Endothelial cell of umbilical vein (primary cell): ENCODE results near the gene SV2A. TPM values are rescaled to one million over a fixed set of nuclear protein-coding genes. Genes with fewer than 3 reads are reported as not detected.
"Not testable (repeated sequence)": the region's sequence is repeated elsewhere in the genome, so short reads cannot be mapped to it uniquely, and the experiment has no call there.

ENCODE experiments used
- BruUV-seq: library from RNA; stranded (reverse); fragments of 400-500 nt; replicated peaks from 2 replicates; lab custom pipeline; 2021; lab: Mats Ljungman, UMichigan
- CTCF ChIA-PET: fragments of 300-600, 350-600 bp; sonication (Branson Sonifier 250); formaldehyde crosslinking; loops from one replicate; lab custom pipeline; 2021; ENCODE audit warnings: antibody characterized with exemption, inconsistent platforms; lab: Charles Lee
- POLR2A ChIA-PET: fragments of 300-600, 350-600 bp; sonication (Branson Sonifier 250); formaldehyde crosslinking; loops from one replicate; lab custom pipeline; 2021; ENCODE audit warnings: antibody characterized with exemption, inconsistent platforms; lab: Charles Lee
- DNase-seq: peaks from one replicate; pipeline ENCODE4 v3.0.0-alpha.2; 2011; ENCODE audit warnings: low read depth, low spot score
- FAIRE-seq: peaks from 2 replicates; lab custom pipeline; 2011; peaks lifted over from hg19 to GRCh38; lab: Jason Lieb, UNC
- H2AFZ ChIP-seq: 2 replicates; pipeline ENCODE4 v1.6.0; 2012; ENCODE audit warnings: low read depth, low read length, control low read depth, inconsistent platforms
- H3K27ac ChIP-seq: 2 replicates; pipeline ENCODE4 v1.5.1; 2011; ENCODE audit warnings: low read depth, mild to moderate bottlenecking, control low read depth, low read length, moderate library complexity; ENCODE audit not compliant: insufficient read depth
- H3K27me3 ChIP-seq, 2 experiments: 2 replicates each; pipeline versions ENCODE4 v1.6.0 to v1.6.1; 2011; ENCODE audit warnings: low read length in 2 of 2, mixed read lengths in 1 of 2; ENCODE audit not compliant: control insufficient read depth in 2 of 2, insufficient read depth in 2 of 2
- H3K36me3 ChIP-seq, 2 experiments: 2 replicates in 1 of 2; 3 replicates in 1 of 2; pipeline ENCODE4 v1.5.1; 2011; ENCODE audit warnings: low read length in 2 of 2, mild to moderate bottlenecking in 1 of 2, moderate library complexity in 1 of 2; ENCODE audit not compliant: control insufficient read depth in 2 of 2, insufficient read depth in 2 of 2; ENCODE audit errors: extremely low read depth in 1 of 2
- H3K4me1 ChIP-seq: 3 replicates; pipeline ENCODE4 v1.5.1; 2011; ENCODE audit warnings: mild to moderate bottlenecking, low read length; ENCODE audit not compliant: control insufficient read depth, insufficient read depth; ENCODE audit errors: extremely low read depth
- H3K4me2 ChIP-seq: 2 replicates; pipeline ENCODE4 v1.6.1; 2011; ENCODE audit warnings: low read length, control low read depth, mixed read lengths; ENCODE audit not compliant: insufficient read depth
- H3K4me3 ChIP-seq, 3 experiments: fragments of 200-600 bp in 1 of 3; sonication (generic), shearing (Covaris generic) in 1 of 3; replicated peaks in 1 of 3; 2 replicates each; pipeline ENCODE4 v1.5.1; 2011 to 2016; ENCODE audit warnings: control low read depth in 3 of 3, low read length in 3 of 3, mild to moderate bottlenecking in 2 of 3, inconsistent platforms in 1 of 3, low read depth in 1 of 3, moderate library complexity in 1 of 3; ENCODE audit not compliant: insufficient read depth in 1 of 3
- H3K79me2 ChIP-seq: 2 replicates; pipeline ENCODE4 v1.6.0; 2012; ENCODE audit warnings: low read length, inconsistent platforms; ENCODE audit not compliant: control insufficient read depth, insufficient read depth
- H3K9ac ChIP-seq: replicated peaks from 2 replicates; pipeline ENCODE3; 2011; ENCODE audit warnings: low read length, control low read depth; ENCODE audit not compliant: insufficient read depth; ENCODE audit errors: extremely low read depth
- H3K9me1 ChIP-seq: replicated peaks from 3 replicates; pipeline ENCODE4 v1.6.0; 2011; ENCODE audit warnings: mild to moderate bottlenecking, low read length; ENCODE audit not compliant: control insufficient read depth, insufficient read depth; ENCODE audit errors: extremely low read depth
- H3K9me3 ChIP-seq: replicated peaks from 2 replicates; pipeline ENCODE4 v1.5.1; 2012; ENCODE audit warnings: low read length, inconsistent platforms; ENCODE audit not compliant: control insufficient read depth, insufficient read depth
- H4K20me1 ChIP-seq: replicated peaks from 2 replicates; pipeline ENCODE3; 2011; ENCODE audit warnings: mild to moderate bottlenecking, low read length; ENCODE audit not compliant: control insufficient read depth, insufficient read depth; ENCODE audit errors: extremely low read depth
- EZH2 ChIP-seq: IDR thresholded peaks from 2 replicates; pipeline ENCODE4 v1.6.1; 2012; ENCODE audit warnings: borderline replicate concordance, low read depth, mild to moderate bottlenecking, moderate library complexity, low read length, inconsistent platforms; ENCODE audit not compliant: severe bottlenecking
- FOS ChIP-seq: IDR thresholded peaks from 2 replicates; pipeline ENCODE4 v1.6.1; 2011; ENCODE audit warnings: mild to moderate bottlenecking, low read length, moderate library complexity, borderline replicate concordance; ENCODE audit not compliant: insufficient read depth
- GATA2 ChIP-seq: IDR thresholded peaks from 2 replicates; pipeline ENCODE4 v1.7.0; 2011; ENCODE audit warnings: low read depth, mild to moderate bottlenecking, moderate library complexity, mixed read lengths, low read length; ENCODE audit not compliant: insufficient read length, insufficient read depth
- JUN ChIP-seq: IDR thresholded peaks from 2 replicates; pipeline ENCODE4 v1.6.1; 2011; ENCODE audit warnings: borderline replicate concordance, low read depth; ENCODE audit not compliant: insufficient read length, insufficient read depth
- MYC ChIP-seq: IDR thresholded peaks from one replicate; pipeline ENCODE4 v1.6.1; 2011; ENCODE audit warnings: mild to moderate bottlenecking, low read depth, low read length
- POLR2A ChIP-seq: IDR thresholded peaks from 2 replicates; pipeline ENCODE4 v1.6.1; 2012; ENCODE audit warnings: low read depth, mild to moderate bottlenecking, control low read depth, low read length
- POLR2AphosphoS5 ChIP-seq: IDR thresholded peaks from 2 replicates; pipeline ENCODE4 v1.6.1; 2012; ENCODE audit warnings: low read depth, mild to moderate bottlenecking, control low read depth, low read length, moderate library complexity; ENCODE audit not compliant: insufficient read depth
- dilution Hi-C: fragments of 300-500 bp; cut with MboI; formaldehyde crosslinking; loops from one replicate; pipeline ENCODE4 v1.15.0; 2019; ENCODE audit warnings: low sequenced_read_pairs; ENCODE audit not compliant: extremely low pct_ligation_motif_present
- intact Hi-C: fragments of 100-400 bp; cut with micrococcal nuclease; formaldehyde crosslinking; loops from one replicate; pipeline ENCODE4 v1.10.0; 2022
- polyA plus RNA-seq, 4 experiments: library from polyadenylated mRNA; depleted of rRNA in 3 of 4; stranded (reverse) in 3 of 4; unstranded in 1 of 4; fragments of >200 nt; gene quantifications; 2 replicates each; pipeline versions ENCODE4 v1.2.1 to v1.2.3, GENCODE V29; 2011 to 2012; ENCODE audit warnings: missing spikeins in 1 of 4
- total RNA-seq: library from RNA; stranded (reverse); gene quantifications from 2 replicates; pipeline ENCODE4 v1.2.3, GENCODE V29; 2021
- TF ChIP-seq, protein P1 (sequence below): IDR thresholded peaks from 2 replicates; pipeline ENCODE4 v1.6.1; 2011; ENCODE audit not compliant: insufficient read depth, insufficient read length
- TF ChIP-seq, protein P2 (sequence below), 2 donors: IDR thresholded peaks; 1 replicate in 1 of 2; 2 replicates in 1 of 2; pipeline ENCODE4 v1.5.1; 2011; ENCODE audit warnings: low read length in 2 of 2, mild to moderate bottlenecking in 2 of 2, moderate library complexity in 2 of 2, control low read depth in 1 of 2, inconsistent platforms in 1 of 2, low read depth in 1 of 2; ENCODE audit not compliant: insufficient read depth in 1 of 2; ENCODE audit errors: extremely low read depth in 1 of 2

SV2A gene
- total and polyA plus RNA-seq, 2 donors (not counting 3 experiments of a cell fraction or from before 2014, with no cell fraction given): 2.9 to 5.4 TPM

DNA sequence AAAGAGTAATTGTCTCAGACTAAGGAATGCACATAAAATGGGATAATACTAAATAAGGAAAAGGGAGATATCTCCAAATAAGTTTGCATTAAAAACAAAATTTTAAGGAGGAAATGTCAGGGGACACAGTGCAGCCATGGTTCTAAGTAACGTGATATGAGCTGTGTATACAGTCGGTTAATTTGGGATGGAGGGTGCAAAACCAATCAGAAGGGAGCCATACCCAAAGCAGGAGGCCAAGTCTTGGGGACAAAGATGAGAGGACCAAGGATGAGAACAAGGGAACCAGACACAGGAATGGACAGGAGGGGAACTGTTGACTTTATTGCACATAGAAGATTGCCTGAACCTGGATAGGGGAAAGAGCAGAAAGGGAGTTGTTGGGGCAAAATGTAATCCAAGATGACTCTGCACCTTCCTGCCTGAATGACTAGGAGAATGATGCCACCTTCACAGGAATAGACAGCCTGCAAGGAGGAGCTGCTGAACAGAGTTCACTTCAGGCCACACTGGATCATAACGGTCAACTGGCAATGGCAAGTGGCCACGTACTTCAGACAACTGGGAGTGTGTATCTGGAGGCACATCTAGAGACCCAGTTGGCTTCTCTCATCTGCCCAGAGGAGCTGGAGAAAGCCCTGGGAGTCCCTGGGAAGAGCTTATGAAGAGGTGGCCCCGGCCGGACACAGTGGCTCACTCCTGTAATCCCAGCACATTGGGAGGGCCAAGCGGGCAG is 40.3 kb downstream of the SV2A start:
- dilution Hi-C loops (loop anchor here (25.0 kb wide), 1 partner anchor 160 kb away; no protein-coding TSS in a partner anchor), intact Hi-C loops (no loop called here)
- no peak overlapping the region for H3K4me2 ChIP-seq
- DNase-seq (no peak), FAIRE-seq (no peak)
- no peaks in the 10 kb centered on the region for H3K4me1 ChIP-seq
- no peaks in the 10 kb centered on the region for H3K9me3 ChIP-seq
- H4K20me1 ChIP-seq: no peaks in the 10 kb centered on the region
- TF ChIP-seq MYC (no peak), GATA2 (no peak), POLR2AphosphoS5 (no peak), EZH2 (no peak), JUN (no peak), POLR2A (no peak), FOS (no peak)
- TF ChIP-seq, protein P1, sequence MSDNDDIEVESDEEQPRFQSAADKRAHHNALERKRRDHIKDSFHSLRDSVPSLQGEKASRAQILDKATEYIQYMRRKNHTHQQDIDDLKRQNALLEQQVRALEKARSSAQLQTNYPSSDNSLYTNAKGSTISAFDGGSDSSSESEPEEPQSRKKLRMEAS: no peak
- TF ChIP-seq, protein P2, sequence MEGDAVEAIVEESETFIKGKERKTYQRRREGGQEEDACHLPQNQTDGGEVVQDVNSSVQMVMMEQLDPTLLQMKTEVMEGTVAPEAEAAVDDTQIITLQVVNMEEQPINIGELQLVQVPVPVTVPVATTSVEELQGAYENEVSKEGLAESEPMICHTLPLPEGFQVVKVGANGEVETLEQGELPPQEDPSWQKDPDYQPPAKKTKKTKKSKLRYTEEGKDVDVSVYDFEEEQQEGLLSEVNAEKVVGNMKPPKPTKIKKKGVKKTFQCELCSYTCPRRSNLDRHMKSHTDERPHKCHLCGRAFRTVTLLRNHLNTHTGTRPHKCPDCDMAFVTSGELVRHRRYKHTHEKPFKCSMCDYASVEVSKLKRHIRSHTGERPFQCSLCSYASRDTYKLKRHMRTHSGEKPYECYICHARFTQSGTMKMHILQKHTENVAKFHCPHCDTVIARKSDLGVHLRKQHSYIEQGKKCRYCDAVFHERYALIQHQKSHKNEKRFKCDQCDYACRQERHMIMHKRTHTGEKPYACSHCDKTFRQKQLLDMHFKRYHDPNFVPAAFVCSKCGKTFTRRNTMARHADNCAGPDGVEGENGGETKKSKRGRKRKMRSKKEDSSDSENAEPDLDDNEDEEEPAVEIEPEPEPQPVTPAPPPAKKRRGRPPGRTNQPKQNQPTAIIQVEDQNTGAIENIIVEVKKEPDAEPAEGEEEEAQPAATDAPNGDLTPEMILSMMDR (IDR thresholded peaks at IDR 0.05; ENCODE audit: extremely low read depth in 1 of 2, insufficient read depth in 1 of 2, low read depth in 1 of 2, low read length in 2 of 2): no peak
- peaks cover 0 to 4% of the 10 kb centered on the region in 2 experiments for H3K27me3 ChIP-seq
- H3K36me3 ChIP-seq: no peaks in the 10 kb centered on the region
- H3K27ac ChIP-seq: no peak overlapping the region
- POLR2A ChIA-PET: no interaction called here
- H2AFZ ChIP-seq: no peak overlapping the region
- no peaks in the 10 kb centered on the region for H3K79me2 ChIP-seq
- no peaks in the 10 kb centered on the region for H3K9me1 ChIP-seq
- no peak overlapping the region for H3K9ac ChIP-seq
- no TSS peak for BruUV-seq
- CTCF ChIA-PET: no interaction called here
- H3K4me3 ChIP-seq: no peak overlapping the region

DNA sequence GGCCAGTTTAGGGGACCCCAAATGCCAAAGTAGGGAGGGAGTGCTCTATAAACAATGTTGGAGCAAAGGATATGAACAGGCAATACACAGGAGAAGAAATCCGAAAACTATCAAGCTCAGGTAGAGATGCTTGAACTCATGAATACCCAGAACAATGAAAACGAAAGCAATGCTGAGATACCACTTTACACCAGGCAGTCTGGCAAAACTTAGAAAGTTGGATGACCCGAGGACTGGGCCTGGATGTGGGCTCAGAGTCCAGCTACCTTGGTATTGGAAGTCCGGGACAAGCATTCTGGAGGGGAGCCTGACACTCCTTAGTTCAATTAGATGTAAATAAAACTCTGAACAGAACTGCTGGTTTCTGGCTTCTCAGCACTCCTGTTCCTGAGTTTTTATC is 44.6 kb downstream of the SV2A start:
- H4K20me1 ChIP-seq, FAIRE-seq, H2AFZ ChIP-seq, H3K4me3 ChIP-seq, intact Hi-C loops, H3K36me3 ChIP-seq, H3K4me2 ChIP-seq, BruUV-seq, H3K9me1 ChIP-seq, POLR2A ChIA-PET, H3K79me2 ChIP-seq, H3K27ac ChIP-seq, DNase-seq, H3K9ac ChIP-seq, dilution Hi-C loops, H3K9me3 ChIP-seq, H3K27me3 ChIP-seq, CTCF ChIA-PET, H3K4me1 ChIP-seq: not testable (repeated sequence)

DNA sequence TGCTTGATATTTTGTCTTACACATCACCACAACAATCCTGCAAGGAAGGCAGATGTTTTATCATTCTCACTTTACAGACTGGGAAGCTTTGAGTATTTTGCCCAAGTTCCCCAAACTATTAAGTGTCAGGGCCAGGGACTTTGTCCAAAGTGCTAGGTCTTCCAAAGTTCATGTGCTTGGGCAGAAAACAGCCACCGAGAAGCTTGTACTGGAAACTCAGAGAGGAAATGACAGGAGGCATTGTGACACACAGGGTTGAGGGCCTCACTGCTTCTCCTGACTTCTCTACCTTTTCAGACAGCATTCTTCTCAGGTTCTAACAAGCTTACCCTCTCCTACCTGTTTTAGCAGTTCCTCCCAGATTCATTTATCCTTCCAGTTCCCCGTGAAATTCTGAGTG is 50.8 kb downstream of the SV2A start:
- H3K9me1 ChIP-seq, H3K4me3 ChIP-seq, intact Hi-C loops, dilution Hi-C loops, H3K36me3 ChIP-seq, H3K9me3 ChIP-seq, H2AFZ ChIP-seq, H3K27ac ChIP-seq, POLR2A ChIA-PET, H4K20me1 ChIP-seq, DNase-seq, H3K4me1 ChIP-seq, FAIRE-seq, CTCF ChIA-PET, H3K79me2 ChIP-seq, H3K27me3 ChIP-seq, H3K9ac ChIP-seq, BruUV-seq, H3K4me2 ChIP-seq: not testable (repeated sequence)
